Measurements from ENCODE around the gene SPTSSA.
"Not testable (repeated sequence)": the region's sequence is repeated elsewhere in the genome, so short reads cannot be mapped to it uniquely, and the experiment has no call there.

SPTSSA gene

DNA sequence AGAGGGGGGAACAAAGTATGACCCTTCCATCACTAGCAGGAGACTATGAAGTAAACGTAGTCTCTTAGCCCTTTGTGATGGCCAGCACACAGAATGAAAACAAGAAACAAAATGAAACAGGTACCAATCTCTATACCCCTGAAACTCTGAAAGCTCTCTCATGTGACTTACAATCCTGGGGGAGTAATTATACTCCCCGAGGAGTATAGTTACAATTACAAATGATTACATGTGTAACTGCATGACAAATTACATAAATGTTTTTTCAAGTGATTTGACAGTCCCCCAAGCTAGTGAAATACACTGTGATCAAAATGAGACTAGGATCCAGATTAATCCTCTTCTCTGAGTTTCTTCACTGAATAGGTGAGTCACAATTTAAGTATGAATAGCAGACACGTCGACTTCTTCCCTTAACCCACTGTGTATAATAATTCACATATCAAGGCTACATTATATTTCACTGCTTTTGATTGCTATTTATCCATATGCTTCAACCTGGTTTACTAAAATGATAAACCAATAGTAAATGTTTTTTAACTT, 74.0 kb downstream of the SPTSSA start:
- in situ Hi-C loops (cut with MboI; ENCODE audit: low sequenced_read_pairs, unreplicated experiment) = no loop called here
- TF ChIP-seq, protein P1, sequence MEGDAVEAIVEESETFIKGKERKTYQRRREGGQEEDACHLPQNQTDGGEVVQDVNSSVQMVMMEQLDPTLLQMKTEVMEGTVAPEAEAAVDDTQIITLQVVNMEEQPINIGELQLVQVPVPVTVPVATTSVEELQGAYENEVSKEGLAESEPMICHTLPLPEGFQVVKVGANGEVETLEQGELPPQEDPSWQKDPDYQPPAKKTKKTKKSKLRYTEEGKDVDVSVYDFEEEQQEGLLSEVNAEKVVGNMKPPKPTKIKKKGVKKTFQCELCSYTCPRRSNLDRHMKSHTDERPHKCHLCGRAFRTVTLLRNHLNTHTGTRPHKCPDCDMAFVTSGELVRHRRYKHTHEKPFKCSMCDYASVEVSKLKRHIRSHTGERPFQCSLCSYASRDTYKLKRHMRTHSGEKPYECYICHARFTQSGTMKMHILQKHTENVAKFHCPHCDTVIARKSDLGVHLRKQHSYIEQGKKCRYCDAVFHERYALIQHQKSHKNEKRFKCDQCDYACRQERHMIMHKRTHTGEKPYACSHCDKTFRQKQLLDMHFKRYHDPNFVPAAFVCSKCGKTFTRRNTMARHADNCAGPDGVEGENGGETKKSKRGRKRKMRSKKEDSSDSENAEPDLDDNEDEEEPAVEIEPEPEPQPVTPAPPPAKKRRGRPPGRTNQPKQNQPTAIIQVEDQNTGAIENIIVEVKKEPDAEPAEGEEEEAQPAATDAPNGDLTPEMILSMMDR (IDR thresholded peaks at IDR 0.05; ENCODE audit: borderline replicate concordance, control extremely low read depth, extremely low read depth, insufficient read depth, missing control alignments) = no peak
- DNase-seq (ENCODE audit: low spot score) = no peak

DNA sequence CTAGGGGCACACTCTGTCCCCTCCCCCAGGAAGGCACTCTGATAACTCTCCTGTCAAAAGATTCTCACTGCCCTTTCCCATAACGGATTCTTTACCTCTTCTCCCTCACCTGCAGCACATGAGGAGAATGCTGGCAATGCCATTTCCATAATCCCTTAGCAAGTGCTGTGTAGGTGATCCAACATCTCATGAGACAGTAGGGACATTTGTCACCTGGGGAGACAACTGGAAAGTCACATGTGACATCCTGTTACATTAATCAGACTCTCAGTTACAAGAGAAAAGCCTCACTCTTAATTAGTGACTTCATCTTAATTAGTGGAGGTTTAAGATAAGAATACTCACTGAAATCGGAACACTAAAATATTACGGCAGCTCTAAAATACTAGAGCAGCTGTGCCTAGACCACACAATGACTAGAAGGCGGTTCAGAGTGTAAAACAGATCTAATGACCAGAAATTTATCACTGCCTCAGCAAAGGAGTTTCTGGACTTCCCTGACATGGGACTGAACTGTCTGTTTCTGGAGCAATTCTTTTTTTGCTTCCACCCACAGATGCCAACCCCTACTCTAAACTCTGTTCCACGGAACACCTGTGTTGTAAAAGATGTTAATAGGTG, 75.1 kb downstream of the SPTSSA start:
- TF ChIP-seq, protein P1 (IDR thresholded peaks at IDR 0.05; ENCODE audit: borderline replicate concordance, control extremely low read depth, extremely low read depth, insufficient read depth, missing control alignments) = no peak
- in situ Hi-C loops (cut with MboI; ENCODE audit: low sequenced_read_pairs, unreplicated experiment) = no loop called here
- DNase-seq (ENCODE audit: low spot score) = no peak

DNA sequence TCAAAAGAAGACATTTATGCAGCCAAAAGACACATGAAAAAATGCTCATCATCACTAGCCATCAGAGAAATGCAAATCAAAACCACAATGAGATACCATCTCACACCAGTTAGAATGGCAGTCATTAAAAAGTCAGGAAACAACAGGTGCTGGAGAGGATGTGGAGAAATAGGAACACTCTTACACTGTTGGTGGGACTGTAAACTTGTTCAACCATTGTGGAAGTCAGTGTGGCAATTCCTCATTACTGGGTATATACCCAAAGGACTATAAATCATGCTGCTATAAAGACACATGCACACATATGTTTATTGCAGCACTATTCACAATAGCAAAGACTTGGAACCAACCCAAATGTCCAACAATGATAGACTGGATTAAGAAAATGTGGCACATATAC, 76.2 kb downstream of the SPTSSA start:
- in situ Hi-C loops (cut with MboI; ENCODE audit: low sequenced_read_pairs, unreplicated experiment); DNase-seq (ENCODE audit: low spot score): not testable (repeated sequence)

DNA sequence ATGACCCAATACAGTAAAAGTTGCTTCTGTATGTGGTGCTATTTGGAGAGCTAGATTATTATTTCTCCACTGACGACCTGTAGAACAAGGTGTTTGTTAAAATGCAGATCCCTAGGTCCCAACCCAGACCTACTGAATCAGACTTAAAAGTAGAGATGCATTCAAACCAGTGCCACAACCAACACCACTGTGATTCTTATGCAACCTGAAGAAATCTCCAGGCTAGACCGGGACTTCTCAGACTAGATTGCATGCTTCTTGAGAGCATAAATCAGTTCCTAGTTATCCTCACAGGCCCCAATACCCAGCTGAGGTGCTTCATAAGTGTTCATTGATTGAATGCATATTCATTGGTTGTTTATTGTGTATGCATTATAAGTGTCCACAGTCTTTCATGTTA, 78.2 kb downstream of the SPTSSA start:
- DNase-seq (ENCODE audit: low spot score) = no peak
- in situ Hi-C loops (cut with MboI; ENCODE audit: low sequenced_read_pairs, unreplicated experiment) = no loop called here
- TF ChIP-seq, protein P1 (IDR thresholded peaks at IDR 0.05; ENCODE audit: borderline replicate concordance, control extremely low read depth, extremely low read depth, insufficient read depth, missing control alignments) = no peak
